Transverse colon (tissue), 3 donors: Measurements from ENCODE around the gene DOCK2.

Source experiments
- EP300 ChIP-seq: sonication (generic); formaldehyde crosslinking; IDR thresholded peaks from one replicate; pipeline ENCODE4 v1.6.1; 2017; ENCODE audit warnings: antibody characterized with exemption, low read depth
- POLR2A ChIP-seq: fragments of 450-650 bp; IDR thresholded peaks from one replicate; pipeline ENCODE4 v1.6.1; 2016; ENCODE audit warnings: antibody characterized with exemption, mild to moderate bottlenecking, moderate library complexity
- TF ChIP-seq, protein P1 (sequence below), 5 experiments: fragments of 200-600 bp in 3 of 5; fragments of 450-650 bp in 2 of 5; sonication (generic) in 3 of 5; IDR thresholded peaks; 1 replicate in 2 of 5; 2 replicates in 3 of 5; pipeline ENCODE4 v1.5.1; 2016 to 2017; ENCODE audit warnings: antibody characterized with exemption in 5 of 5, inconsistent platforms in 3 of 5, mild to moderate bottlenecking in 2 of 5, moderate library complexity in 1 of 5

GRCh38 chr5:170028124-170028523 lies 391.0 kb downstream of the DOCK2 start:
- TF ChIP-seq POLR2A (no peak), EP300 (no peak)
- TF ChIP-seq, protein P1, sequence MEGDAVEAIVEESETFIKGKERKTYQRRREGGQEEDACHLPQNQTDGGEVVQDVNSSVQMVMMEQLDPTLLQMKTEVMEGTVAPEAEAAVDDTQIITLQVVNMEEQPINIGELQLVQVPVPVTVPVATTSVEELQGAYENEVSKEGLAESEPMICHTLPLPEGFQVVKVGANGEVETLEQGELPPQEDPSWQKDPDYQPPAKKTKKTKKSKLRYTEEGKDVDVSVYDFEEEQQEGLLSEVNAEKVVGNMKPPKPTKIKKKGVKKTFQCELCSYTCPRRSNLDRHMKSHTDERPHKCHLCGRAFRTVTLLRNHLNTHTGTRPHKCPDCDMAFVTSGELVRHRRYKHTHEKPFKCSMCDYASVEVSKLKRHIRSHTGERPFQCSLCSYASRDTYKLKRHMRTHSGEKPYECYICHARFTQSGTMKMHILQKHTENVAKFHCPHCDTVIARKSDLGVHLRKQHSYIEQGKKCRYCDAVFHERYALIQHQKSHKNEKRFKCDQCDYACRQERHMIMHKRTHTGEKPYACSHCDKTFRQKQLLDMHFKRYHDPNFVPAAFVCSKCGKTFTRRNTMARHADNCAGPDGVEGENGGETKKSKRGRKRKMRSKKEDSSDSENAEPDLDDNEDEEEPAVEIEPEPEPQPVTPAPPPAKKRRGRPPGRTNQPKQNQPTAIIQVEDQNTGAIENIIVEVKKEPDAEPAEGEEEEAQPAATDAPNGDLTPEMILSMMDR (IDR thresholded peaks at IDR 0.05), result no peak
